HG02970 (cell line): ENCODE results near the gene BCL3.
A peak's percentile ranks its signal among the peaks of the same experiment; 100 is the strongest.
"Not testable (repeated sequence)": the region's sequence is repeated elsewhere in the genome, so short reads cannot be mapped to it uniquely, and the experiment has no call there.

Experiments used
- ATAC-seq: cut with Tn5 transposase; IDR thresholded peaks from one replicate; pipeline ENCODE4 v1.9.1; 2021; ENCODE audit warnings: mild to moderate bottlenecking, moderate library complexity, moderate number of reproducible peaks; ENCODE audit not compliant: unreplicated experiment, low FRiP score

Gene BCL3

DNA sequence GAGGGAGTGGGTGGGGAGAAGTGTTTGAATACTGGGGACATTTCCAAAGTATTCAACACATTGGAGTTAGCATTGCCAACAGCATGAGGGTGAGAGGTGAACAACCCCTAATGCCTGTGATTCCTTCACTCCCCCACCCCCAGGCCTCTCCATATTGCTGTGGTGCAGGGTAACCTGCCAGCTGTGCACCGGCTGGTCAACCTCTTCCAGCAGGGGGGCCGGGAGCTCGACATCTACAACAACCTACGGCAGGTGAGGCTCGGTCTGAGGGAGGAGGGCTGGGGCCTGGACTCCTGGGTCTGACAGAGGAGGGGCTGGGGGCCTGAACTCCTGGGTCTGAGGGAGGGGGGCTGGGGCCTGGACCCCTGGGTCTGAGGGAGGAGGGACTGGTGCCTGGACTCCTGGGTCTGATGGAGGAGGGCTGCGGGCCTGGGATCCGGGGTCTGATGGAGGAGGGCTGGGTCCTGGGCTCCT lies 7.6 kb downstream of the BCL3 start:
- no peak for ATAC-seq

DNA sequence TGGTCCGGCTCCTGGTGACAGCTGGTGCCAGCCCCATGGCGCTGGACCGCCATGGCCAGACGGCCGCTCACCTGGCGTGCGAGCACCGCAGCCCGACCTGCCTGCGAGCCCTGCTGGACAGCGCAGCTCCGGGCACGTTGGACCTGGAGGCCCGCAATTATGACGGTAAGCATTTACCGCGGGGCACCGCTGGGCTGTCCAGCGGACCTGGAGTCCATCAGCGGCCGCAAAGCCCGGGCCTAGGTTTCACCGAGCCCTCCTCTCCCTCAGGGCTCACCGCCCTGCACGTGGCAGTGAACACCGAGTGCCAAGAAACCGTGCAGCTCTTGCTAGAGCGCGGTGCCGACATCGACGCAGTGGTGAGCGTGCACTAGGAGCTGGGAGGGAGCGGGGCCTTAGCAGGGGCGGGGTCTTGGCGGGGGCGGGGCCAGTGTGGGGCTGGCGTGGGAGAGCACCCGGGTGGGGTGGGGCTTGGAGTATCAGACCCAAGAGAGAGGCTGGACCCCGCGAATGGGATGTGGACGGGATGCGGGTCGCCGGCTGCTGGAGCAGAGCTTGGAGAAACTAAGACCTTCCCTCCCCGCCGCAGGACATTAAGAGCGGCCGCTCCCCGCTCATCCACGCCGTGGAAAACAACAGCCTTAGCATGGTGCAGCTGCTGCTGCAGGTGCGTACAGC lies 8.7 kb downstream of the BCL3 start:
- ATAC-seq, result no peak

DNA sequence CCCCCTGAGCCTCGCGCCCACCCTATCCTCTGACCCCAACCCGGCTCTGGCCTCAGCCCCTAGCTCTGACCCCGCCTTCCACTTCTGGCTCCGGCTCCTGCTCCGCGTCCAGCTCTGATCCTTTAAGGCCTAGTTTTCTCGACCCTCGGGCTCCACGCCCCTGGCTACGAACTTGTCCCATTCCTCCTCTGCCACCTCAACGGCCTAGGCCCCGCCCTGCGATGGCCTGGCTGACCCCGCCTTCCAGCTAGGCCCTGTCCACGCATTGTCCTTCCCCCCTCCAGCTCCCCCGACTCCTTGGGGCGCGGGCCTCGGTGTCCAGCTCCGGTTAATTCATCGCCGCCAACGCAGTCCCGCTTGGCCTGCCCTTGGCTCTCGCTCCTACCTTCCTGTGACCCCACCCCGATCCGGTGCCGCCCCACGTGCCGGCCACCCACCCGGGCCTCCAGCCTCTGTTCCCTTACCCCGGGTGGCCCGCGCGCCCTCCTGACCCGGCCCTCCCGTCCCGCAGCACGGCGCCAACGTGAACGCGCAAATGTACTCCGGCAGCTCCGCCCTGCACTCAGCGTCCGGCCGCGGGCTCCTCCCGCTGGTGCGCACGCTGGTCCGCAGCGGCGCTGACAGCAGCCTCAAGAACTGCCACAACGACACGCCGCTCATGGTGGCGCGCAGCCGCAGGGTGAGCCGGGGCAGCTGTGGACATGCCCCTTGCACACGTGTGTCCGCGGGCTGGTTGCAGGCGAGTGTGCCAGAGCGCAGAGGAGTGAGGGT lies 9.4 kb downstream of the BCL3 start:
- ATAC-seq, result no peak

- ATAC-seq, result no peak
These were observed 10.1 kb downstream of the BCL3 start for GRCh38 chr19:44758596-44758995.

DNA sequence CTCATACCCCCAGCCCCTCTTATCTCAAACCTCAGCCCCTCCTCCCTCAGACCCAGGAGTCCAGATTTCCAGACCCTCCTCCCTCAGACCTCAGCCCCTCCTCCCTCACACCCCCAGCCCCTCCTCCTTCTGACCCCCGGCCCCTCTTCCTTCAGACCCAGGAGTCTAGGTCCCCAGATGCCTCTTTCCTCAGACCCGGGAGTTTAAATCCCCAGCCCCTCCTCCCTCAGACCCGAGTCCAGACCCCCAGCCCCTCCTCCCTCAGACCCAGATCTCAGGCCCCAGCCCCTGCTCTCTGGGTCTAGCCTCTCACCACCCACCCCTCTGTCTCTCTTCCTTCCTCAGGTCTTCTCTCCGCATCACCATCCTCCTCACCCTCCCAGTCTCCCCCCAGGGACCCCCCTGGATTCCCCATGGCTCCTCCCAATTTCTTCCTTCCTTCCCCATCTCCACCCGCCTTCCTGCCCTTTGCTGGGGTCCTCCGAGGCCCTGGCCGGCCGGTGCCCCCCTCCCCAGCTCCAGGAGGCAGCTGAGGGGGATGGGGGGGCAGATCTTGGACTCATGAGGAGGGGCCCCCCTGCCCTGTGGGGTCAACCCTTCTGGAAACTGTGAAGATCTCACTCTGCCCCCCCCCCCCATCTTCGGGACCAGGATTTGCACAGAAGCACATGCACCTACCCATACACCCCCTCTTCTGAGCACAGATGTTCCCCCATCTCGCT lies 10.7 kb downstream of the BCL3 start:
- no peak for ATAC-seq

- ATAC-seq, result no peak
These were observed 13.5 kb downstream of the BCL3 start for GRCh38 chr19:44762038-44762437.

DNA sequence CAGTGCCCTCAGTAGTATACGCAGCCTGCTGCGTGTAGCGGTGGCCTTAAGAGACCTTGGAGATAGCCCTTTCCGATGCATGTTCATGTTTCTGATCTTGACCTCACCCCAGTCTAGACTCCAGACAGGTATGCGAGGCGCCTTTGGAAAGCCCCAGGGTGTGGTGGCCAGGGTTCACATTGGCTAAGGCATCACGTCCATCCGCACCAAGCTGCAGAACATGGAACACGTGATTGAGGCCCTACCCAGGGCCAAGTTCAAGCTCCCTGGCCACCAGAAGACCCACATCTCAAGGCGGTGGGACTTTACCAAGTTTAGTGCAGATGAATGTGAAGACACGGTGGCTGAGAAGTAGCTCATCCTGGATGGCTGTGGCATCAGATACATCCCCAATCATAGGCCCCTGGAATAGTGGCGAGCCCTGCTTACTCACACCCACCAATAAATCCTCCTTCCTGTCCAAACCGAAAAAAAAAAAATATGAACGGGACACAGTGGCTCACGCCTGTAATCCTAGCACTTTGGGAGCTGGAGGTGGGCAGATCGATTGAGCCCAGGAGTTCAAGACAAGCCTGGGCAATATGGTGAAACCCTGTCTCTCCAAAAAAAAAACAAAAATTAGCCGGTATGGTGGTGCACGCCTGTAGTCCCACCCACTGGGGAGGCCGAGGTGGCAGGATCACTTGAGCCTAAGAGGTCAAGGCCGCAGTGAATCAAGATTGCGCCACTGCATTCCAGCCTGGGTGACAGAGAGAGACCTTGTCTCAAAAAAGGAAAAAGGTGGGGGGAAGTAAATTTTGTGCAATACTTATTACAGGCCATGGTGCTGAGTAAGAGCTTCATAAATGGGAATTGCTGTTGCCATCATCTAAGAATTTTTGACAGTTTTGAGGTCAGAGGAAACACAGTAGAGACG lies 16.8 kb downstream of the BCL3 start:
- no peak for ATAC-seq

DNA sequence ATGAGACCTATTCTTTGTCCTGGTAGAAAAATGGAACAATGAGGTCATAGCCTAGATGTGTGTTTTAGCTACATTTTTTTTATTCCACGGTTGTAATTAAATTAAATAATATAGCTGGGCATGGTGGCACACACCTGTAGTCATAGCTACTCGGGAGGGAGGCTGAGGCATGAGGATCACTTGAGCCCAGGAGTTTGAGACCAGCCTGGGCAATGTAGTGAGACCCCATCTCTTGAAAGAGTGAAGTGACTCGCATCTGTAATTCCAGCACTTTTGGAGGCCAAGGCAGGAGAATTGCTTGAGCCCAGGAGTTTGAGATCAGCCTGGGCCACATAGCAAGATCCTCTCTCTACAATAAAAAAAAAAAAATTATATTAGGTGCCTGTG lies 17.4 kb downstream of the BCL3 start:
- no peak for ATAC-seq

DNA sequence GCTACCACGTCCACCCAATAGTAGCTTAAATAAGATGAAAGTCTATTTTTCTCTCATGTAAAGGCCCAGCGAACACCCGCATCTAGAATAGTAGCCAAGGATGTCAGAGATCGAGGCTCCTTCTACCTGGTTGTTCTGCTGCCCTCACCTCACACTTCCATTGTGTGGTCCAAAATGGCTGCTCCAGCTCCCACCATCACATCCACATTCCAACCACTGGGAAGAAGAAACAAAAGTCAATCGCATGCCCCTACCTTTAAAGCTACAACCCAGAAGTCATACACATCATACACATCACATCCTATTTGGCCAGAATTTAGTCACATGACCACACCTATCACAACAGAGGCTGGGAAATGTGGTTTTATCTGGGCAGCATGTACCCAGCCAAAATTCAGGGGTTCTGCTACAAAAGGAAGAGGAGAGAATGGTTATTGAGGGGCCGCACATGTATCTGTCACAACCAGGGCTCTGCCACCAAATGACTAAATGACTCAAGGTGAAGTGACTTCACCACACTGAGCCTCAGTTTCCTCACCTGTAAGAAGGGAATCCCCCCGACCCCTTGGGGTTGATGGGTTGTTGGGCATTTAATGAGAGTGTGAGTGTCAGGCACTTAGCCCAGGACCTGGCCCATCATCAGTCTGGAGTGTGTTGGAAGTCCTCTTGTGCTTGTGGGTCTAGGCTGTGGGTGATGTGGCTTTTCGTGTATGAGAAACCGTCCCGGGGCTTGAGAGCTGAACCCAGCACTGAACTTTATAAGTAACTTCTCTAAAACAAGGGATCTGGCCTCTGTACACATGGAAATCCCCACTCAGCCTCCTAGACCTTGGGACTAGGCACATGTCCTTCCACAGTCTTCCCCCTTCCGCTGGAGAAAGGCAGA lies 19.0 kb downstream of the BCL3 start:
- ATAC-seq, result no peak

DNA sequence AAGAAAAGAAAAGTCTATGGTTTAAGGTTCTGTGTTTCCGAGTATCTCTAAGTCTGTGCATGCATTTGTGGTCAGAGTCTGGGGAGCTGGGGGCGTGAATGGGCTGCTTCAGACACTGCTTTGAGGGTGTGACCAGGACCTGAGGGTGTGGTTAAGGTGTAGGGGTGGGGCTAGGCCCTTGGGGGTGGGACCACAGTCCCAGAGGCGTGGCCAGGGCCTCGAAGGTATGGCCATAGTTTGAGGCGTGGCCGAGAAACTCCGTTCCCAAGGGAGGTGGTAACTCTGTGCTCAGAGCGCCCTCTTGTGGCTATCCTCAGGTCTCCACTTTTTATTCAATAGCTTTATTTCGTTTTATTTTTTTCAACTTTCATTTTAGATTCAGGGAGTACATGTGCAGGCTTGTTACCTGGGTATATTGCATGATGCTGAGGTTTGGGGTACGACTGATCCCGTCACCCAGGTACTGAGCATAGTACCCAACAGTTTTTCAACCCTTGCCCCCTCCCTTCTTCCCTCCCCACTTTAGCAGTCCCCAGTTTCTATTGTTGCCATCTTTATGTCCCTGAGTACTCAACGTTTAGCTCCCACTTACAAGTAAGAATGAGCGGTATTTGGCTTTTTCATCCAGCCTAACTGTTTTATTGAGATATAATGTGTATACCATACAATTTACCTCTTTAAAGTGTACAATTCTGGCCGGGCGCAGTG lies 22.2 kb downstream of the BCL3 start:
- peak; percentile 92 for ATAC-seq

DNA sequence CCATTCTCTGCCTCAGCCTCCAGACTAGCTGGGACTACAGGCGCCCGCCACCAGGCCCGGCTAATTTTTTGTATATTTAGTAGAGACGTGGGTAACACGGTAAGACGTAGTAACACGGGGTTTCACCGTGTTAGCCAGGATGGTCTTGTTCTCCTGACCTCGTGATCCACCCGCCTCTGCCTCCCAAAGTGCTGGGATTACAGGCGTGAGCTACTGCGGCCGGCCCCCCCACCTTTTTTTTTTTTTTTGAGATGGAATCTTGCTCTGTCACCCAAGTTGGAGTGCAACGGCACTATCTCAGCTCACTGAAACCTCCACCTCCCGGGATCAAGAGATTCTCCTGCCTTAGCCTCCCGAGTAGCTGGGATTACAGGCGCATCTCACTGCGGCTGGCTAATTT lies 23.6 kb downstream of the BCL3 start:
- not testable (repeated sequence) for ATAC-seq

- ATAC-seq, result no peak
These were observed 24.5 kb downstream of the BCL3 start for GRCh38 chr19:44772959-44773358.

GRCh38 chr19:44775676-44776240 lies 27.2 kb downstream of the BCL3 start:
- ATAC-seq, result no peak

- no peak for ATAC-seq
These were observed 28.0 kb downstream of the BCL3 start for GRCh38 chr19:44776402-44777096.

DNA sequence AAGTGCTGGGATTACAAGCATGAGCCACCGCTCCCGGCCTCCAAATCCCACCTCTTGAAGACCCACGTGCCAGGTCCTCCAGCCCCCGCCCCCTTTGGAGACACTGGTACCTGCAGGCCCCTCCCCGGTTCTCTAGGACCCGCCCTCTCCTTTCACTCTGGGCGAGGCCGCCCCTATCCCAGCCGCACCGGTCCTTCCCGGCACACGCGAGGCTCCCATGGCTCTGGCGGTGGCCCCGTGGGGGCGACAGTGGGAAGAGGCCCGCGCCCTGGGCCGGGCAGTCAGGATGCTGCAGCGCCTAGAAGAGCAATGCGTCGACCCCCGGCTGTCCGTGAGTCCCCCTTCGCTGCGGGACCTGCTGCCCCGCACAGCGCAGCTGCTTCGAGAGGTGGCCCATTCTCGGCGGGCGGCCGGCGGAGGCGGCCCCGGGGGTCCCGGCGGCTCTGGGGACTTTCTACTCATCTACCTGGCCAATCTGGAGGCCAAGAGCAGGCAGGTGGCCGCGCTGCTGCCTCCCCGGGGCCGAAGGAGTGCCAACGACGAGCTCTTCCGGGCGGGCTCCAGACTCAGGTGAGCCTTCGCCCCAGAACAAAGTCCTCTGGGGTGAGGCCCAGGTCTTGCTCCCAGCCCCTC lies 29.3 kb downstream of the BCL3 start, which contains the start of gene CBLC:
Gene CBLC, plus strand, starts transcription at position 176 of the 633 bp plus-strand sequence. Its CDS starts 42 bp downstream, at position 218.
- ATAC-seq, result no peak

GRCh38 chr19:44779150-44779549 lies 30.6 kb downstream of the BCL3 start:
- ATAC-seq, result no peak

DNA sequence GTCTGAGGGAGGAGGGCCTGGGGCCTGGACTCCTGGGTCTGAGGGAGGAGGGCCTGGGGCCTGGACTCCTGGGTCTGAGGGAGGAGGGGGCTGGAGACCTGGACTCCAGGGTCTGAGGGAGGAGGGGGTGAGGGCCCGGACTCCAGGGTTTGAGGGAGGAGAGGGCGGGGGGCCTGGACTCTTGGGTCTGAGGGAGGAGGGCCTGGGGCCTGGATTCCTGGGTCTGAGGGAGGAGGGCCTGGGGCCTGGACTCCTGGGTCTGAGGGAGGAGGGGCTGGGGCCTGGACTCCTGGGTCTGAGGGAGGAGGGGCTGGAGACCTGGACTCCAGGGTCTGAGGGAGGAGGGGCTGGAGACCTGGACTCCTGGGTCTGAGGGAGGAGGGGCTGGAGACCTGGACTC lies 33.2 kb downstream of the BCL3 start:
- not testable (repeated sequence) for ATAC-seq
